Natural killer cell (primary cell): ENCODE results near the gene NOXRED1. TPM values are rescaled to one million over a fixed set of nuclear protein-coding genes. Genes with fewer than 3 reads are reported as not detected.

Experiments used
- ATAC-seq, 3 donors: fragments of 150-1000 bp in 2 of 3; fragments of 200-7000 bp in 1 of 3; cut with Tn5 transposase; 1 replicate in 1 of 3; 2 replicates in 2 of 3; pipeline ENCODE4 v1.10.0; 2021; ENCODE audit warnings: mild to moderate bottlenecking in 2 of 3, moderate library complexity in 2 of 3
- DNase-seq, 2 donors: peaks; one replicate each; pipeline versions ENCODE4 v3.0.0 to v3.0.0-alpha.2; 2013 to 2021; ENCODE audit warnings: mixed read lengths in 1 of 2
- H3K27ac ChIP-seq: one replicate; pipeline ENCODE4 v1.5.1; 2013; ENCODE audit warnings: mild to moderate bottlenecking, low read length
- H3K27me3 ChIP-seq: one replicate; pipeline ENCODE4 v1.6.1; 2013; ENCODE audit warnings: low read length; ENCODE audit not compliant: control insufficient read depth, insufficient read depth
- H3K36me3 ChIP-seq: one replicate; pipeline ENCODE4 v1.6.1; 2013; ENCODE audit warnings: low read length; ENCODE audit not compliant: control insufficient read depth, insufficient read depth
- H3K4me1 ChIP-seq: one replicate; pipeline ENCODE4 v1.6.1; 2013; ENCODE audit warnings: low read length; ENCODE audit not compliant: control insufficient read depth, insufficient read depth
- H3K4me3 ChIP-seq: one replicate; pipeline ENCODE4 v1.5.1; 2013; ENCODE audit warnings: low read length
- H3K9me3 ChIP-seq: one replicate; pipeline ENCODE4 v1.6.1; 2013; ENCODE audit warnings: low read length; ENCODE audit not compliant: control insufficient read depth, insufficient read depth
- H3K27ac Mint-ChIP-seq, 2 donors: one replicate each; pipeline ENCODE4 v1.8.0; 2022; ENCODE audit warnings: mild to moderate bottlenecking in 2 of 2, mixed read lengths in 2 of 2, moderate library complexity in 1 of 2
- H3K27me3 Mint-ChIP-seq, 2 donors: one replicate each; pipeline ENCODE4 v1.8.0; 2022; ENCODE audit warnings: low read depth in 2 of 2, mixed read lengths in 2 of 2
- H3K36me3 Mint-ChIP-seq: one replicate; pipeline ENCODE4 v1.8.0; 2022; ENCODE audit warnings: mixed read lengths
- H3K4me1 Mint-ChIP-seq, 2 donors: one replicate each; pipeline ENCODE4 v1.8.0; 2022; ENCODE audit warnings: mixed read lengths in 2 of 2
- H3K4me3 Mint-ChIP-seq: one replicate; pipeline ENCODE4 v1.8.0; 2022; ENCODE audit warnings: mild to moderate bottlenecking, moderate library complexity, mixed read lengths
- H3K9me3 Mint-ChIP-seq, 2 donors: one replicate each; pipeline ENCODE4 v1.8.0; 2022; ENCODE audit warnings: mixed read lengths in 2 of 2
- CTCF ChIP-seq: fragments of 200-600 bp; IDR thresholded peaks from one replicate; pipeline ENCODE4 v1.8.0; 2022; ENCODE audit warnings: antibody characterized with exemption
- WGBS: methylation state at CpG from one replicate; pipeline ENCODE4 v1.1.7; 2013; ENCODE audit warnings: missing lambda C conversion rate; ENCODE audit not compliant: insufficient coverage; 5-methylcytosine and 5-hydroxymethylcytosine counted together
- intact Hi-C: fragments of 100-400 bp; cut with micrococcal nuclease; formaldehyde crosslinking; loops from one replicate; pipeline ENCODE4 v1.14.2; 2022
- total RNA-seq, 4 donors: library from RNA; stranded (reverse); fragments of 120-200 nt in 1 of 4; gene quantifications; one replicate each; pipeline versions ENCODE4 v1.2.3 to v1.2.4, GENCODE V29; 2013 to 2022

NOXRED1 gene
- total RNA-seq, 3 donors from 2014 or later (not counting 1 experiment from before 2014, with no cell fraction given) = 0.25 to 0.52 (median 0.40) TPM

- peak overlapping the region; percentile 86 for H3K4me3 ChIP-seq
- no peaks in the 10 kb centered on the region for H3K27me3 ChIP-seq
- WGBS = 0% methylated on average over 27 of the region's 29 CpGs
- ATAC-seq (peak in 1 of 3 donors; percentile 8), DNase-seq (peak; percentile 19 to 55)
- peaks cover 17% of the 10 kb centered on the region for H3K4me1 ChIP-seq
- H3K36me3 Mint-ChIP-seq = peaks cover 7% of the 10 kb centered on the region
- peak overlapping the region; percentile 100 for H3K4me3 Mint-ChIP-seq
- peak overlapping the region; percentile 99 to 100 for H3K27ac Mint-ChIP-seq
- peaks cover 26% of the 10 kb centered on the region for H3K36me3 ChIP-seq
- intact Hi-C loops = loop anchor here (2.0 to 5.0 kb wide), 2 partner anchors 92 to 361 kb away; partner anchors contain the start of gene CIPC
- no peaks in the 10 kb centered on the region for H3K9me3 Mint-ChIP-seq
- no peaks in the 10 kb centered on the region for H3K27me3 Mint-ChIP-seq
- peak overlapping the region; percentile 87 for H3K27ac ChIP-seq
- no peak for TF ChIP-seq CTCF
- peaks cover 40 to 50% of the 10 kb centered on the region in 2 donors for H3K4me1 Mint-ChIP-seq
- no peaks in the 10 kb centered on the region for H3K9me3 ChIP-seq
Observed at GRCh38 chr14:77458249-77458950, 35.1 kb upstream of the NOXRED1 start.

GRCh38 chr14:77457522-77458248 lies 34.4 kb upstream of the NOXRED1 start, which contains the start of the genes AHSA1 and VIPAS39:
Gene AHSA1, plus strand, starts transcription at chr14:77458093. Its CDS starts 97 bp downstream, at chr14:77458190.
Gene VIPAS39, minus strand, starts transcription at chr14:77457601. Its CDS starts 3,499 bp downstream, at chr14:77454102.
- Mint-ChIP-seq H3K9me3 (no peaks in the 10 kb centered on the region), H3K27me3 (no peaks in the 10 kb centered on the region), H3K4me3 (peak within 1 kb of the TSS; percentile 100), H3K27ac (peak within 1 kb of the TSS; percentile 99 to 100), H3K4me1 (peaks cover 44 to 50% of the 10 kb centered on the region in 2 donors), H3K36me3 (peaks cover 7% of the 10 kb centered on the region)
- WGBS = under 1% methylated on average over 50 of the region's 50 CpGs
- Histone ChIP-seq H3K4me3 (peak within 1 kb of the TSS; percentile 86), H3K4me1 (peaks cover 17% of the 10 kb centered on the region), H3K9me3 (no peaks in the 10 kb centered on the region), H3K27ac (peak within 1 kb of the TSS; percentile 87), H3K36me3 (peaks cover 27% of the 10 kb centered on the region), H3K27me3 (no peaks in the 10 kb centered on the region)
- no peak for TF ChIP-seq CTCF
- peak; percentile 93 to 98 (median 93) for ATAC-seq
- intact Hi-C loops = loop anchor here (1.0 to 5.0 kb wide), 8 partner anchors 81 to 360 kb away; partner anchors contain the start of genes ALKBH1, CIPC, GSTZ1 and SAMD15
- peak; percentile 86 to 98 for DNase-seq

GRCh38 chr14:77457115-77457521 lies 33.8 kb upstream of the NOXRED1 start:
- Mint-ChIP-seq H3K27ac (peak overlapping the region; percentile 99 to 100), H3K36me3 (peaks cover 5% of the 10 kb centered on the region), H3K4me3 (peak overlapping the region; percentile 100), H3K4me1 (peaks cover 44 to 50% of the 10 kb centered on the region in 2 donors), H3K27me3 (no peaks in the 10 kb centered on the region), H3K9me3 (no peaks in the 10 kb centered on the region)
- Histone ChIP-seq H3K4me1 (peaks cover 17% of the 10 kb centered on the region), H3K9me3 (no peaks in the 10 kb centered on the region), H3K36me3 (peaks cover 22% of the 10 kb centered on the region), H3K4me3 (peak overlapping the region; percentile 86), H3K27me3 (no peaks in the 10 kb centered on the region), H3K27ac (peak overlapping the region; percentile 87)
- ATAC-seq (no peak), DNase-seq (no peak)
- under 1% methylated on average over 17 of the region's 18 CpGs for WGBS
- intact Hi-C loops = loop anchor here (1.0 to 5.0 kb wide), 7 partner anchors 80 to 360 kb away; partner anchors contain the start of genes ALKBH1, CIPC, GSTZ1 and SAMD15
- no peak for TF ChIP-seq CTCF
